Activated CD4-positive, alpha-beta T cell treated with anti-CD3 and anti-CD28 coated beads for 36 hours (primary cell): ENCODE measurements around the gene DOK7. TPM values are rescaled to one million over a fixed set of nuclear protein-coding genes. Genes with fewer than 3 reads are reported as not detected.

Experiments
- ATAC-seq: fragments of 200-7000 bp; cut with Tn5 transposase; one replicate; pipeline ENCODE4 v1.10.0; 2021; ENCODE audit warnings: mild to moderate bottlenecking, moderate library complexity
- CTCF ChIA-PET: fragments of 350-600 bp; sonication (Branson Sonifier 250); formaldehyde crosslinking; loops from one replicate; lab custom pipeline; 2021; ENCODE audit warnings: antibody characterized with exemption; lab: Charles Lee
- POLR2A ChIA-PET: fragments of 350-600 bp; sonication (Branson Sonifier 250); formaldehyde crosslinking; loops from one replicate; lab custom pipeline; 2021; ENCODE audit warnings: antibody characterized with exemption, inconsistent platforms; lab: Charles Lee
- DNase-seq: peaks from one replicate; pipeline ENCODE4 v3.0.0-alpha.2; 2020
- H3K27ac Mint-ChIP-seq: one replicate; pipeline ENCODE4 v1.8.0; 2021; ENCODE audit warnings: mixed read lengths
- H3K27me3 Mint-ChIP-seq: one replicate; pipeline ENCODE4 v1.8.0; 2021; ENCODE audit warnings: mixed read lengths
- H3K36me3 Mint-ChIP-seq: one replicate; pipeline ENCODE4 v1.8.0; 2021; ENCODE audit warnings: low read depth, mixed read lengths
- H3K4me1 Mint-ChIP-seq: one replicate; pipeline ENCODE4 v1.8.0; 2021; ENCODE audit warnings: mixed read lengths
- H3K4me3 Mint-ChIP-seq: one replicate; pipeline ENCODE4 v1.8.0; 2021; ENCODE audit warnings: mild to moderate bottlenecking, moderate library complexity, mixed read lengths
- H3K9me3 Mint-ChIP-seq: one replicate; pipeline ENCODE4 v1.8.0; 2021; ENCODE audit warnings: low read depth, mixed read lengths
- intact Hi-C, 2 experiments: fragments of 100-400 bp; cut with DNase I in 1 of 2; cut with micrococcal nuclease in 1 of 2; formaldehyde crosslinking; loops; one replicate each; pipeline versions ENCODE4 v1.14.2 to v1.15.1; 2022 to 2024; cut with DNase I, micrococcal nuclease
- total RNA-seq, 2 experiments: library from RNA; stranded (reverse); gene quantifications; one replicate each; pipeline ENCODE4 v1.2.3, GENCODE V29; 2021

The DOK7 gene
- total RNA-seq, 2 experiments from 2014 or later = not detected

- no peaks in the 10 kb centered on the region for H3K36me3 Mint-ChIP-seq
- no peak for ATAC-seq
- intact Hi-C loops = no loop called here
These were observed 32.6 kb upstream of the DOK7 start for GRCh38 chr4:3430524-3430923.

GRCh38 chr4:3431446-3431993 is 31.6 kb upstream of the DOK7 start:
- H3K27ac Mint-ChIP-seq = no peak overlapping the region
- ChIA-PET CTCF (no interaction called here), POLR2A (no interaction called here)
- no peaks in the 10 kb centered on the region for H3K4me1 Mint-ChIP-seq
- no peaks in the 10 kb centered on the region for H3K27me3 Mint-ChIP-seq
- H3K4me3 Mint-ChIP-seq = no peak overlapping the region
- DNase-seq (no peak), ATAC-seq (no peak)
- intact Hi-C loops = no loop called here
- H3K36me3 Mint-ChIP-seq = no peaks in the 10 kb centered on the region
- H3K9me3 Mint-ChIP-seq = no peaks in the 10 kb centered on the region

More at GRCh38 chr4:3430524-3430923, 32.6 kb upstream of the DOK7 start:
- Mint-ChIP-seq H3K9me3 (no peaks in the 10 kb centered on the region), H3K27me3 (no peaks in the 10 kb centered on the region), H3K4me3 (no peak overlapping the region), H3K27ac (no peak overlapping the region), H3K4me1 (no peaks in the 10 kb centered on the region)
- DNase-seq = no peak
- ChIA-PET CTCF (no interaction called here), POLR2A (no interaction called here)

DNA sequence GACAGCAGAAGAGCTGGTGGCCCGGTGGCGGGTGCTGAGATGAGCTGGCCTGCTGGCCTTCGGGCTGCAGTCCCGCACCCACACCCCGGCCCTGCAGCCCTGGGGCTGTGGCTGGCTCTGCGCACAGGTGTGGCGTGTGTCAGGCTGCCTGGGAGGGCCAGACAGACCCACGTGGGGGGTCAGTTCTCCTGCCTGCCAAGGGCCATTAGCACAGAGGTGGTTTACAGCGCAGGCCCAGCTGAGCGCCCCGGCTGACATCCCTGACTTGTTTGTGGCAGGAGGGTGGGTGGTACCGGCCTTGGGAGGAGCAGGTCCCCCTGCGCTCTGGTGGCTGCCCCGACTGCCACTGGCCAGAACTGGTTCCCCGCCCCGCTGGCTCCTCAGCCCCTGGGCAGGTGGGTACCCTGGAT is 30.7 kb upstream of the DOK7 start:
- DNase-seq (no peak), ATAC-seq (no peak)
- no peak overlapping the region for H3K4me3 Mint-ChIP-seq
- ChIA-PET POLR2A (no interaction called here), CTCF (no interaction called here)
- H3K4me1 Mint-ChIP-seq = no peaks in the 10 kb centered on the region
- H3K36me3 Mint-ChIP-seq = no peaks in the 10 kb centered on the region
- H3K9me3 Mint-ChIP-seq = no peaks in the 10 kb centered on the region
- H3K27ac Mint-ChIP-seq = no peak overlapping the region
- H3K27me3 Mint-ChIP-seq = no peaks in the 10 kb centered on the region
- intact Hi-C loops = no loop called here

DNA sequence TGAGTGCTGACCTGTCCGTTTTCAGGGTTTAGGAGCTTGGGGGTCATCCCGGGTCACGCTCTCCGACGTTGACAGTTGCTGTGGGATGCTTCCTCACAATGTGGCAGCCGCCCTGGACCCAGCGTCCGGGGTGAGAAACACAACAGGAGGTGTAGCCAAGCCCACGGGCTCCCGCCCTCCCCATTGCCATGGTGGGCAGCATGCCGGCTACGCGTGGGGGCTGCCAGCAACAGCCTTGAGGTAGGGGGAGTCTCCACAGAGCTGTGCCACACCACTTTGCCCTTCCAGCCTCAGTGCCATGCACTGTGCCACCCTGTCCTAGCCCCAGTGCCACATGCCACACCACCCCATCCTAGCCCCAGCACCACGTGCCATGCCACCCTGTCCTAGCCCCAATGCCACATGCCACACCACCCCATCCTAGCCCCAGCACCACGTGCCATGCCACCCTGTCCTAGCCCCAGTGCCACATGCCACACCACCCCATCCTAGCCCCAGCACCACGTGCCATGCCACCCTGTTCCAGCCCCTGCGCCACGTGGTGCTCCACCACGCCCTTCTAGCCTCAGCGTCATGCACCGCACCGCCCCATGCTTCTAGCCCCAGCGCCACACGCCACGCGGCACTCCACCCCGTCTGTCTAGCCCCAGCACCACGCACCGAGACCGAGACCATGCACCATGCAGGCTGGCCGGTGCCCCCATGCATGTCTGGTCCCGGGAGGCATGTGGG is 29.8 kb upstream of the DOK7 start:
- no peak for DNase-seq
- Mint-ChIP-seq H3K27ac (no peak overlapping the region), H3K4me1 (no peaks in the 10 kb centered on the region), H3K9me3 (no peaks in the 10 kb centered on the region), H3K27me3 (no peaks in the 10 kb centered on the region), H3K4me3 (no peak overlapping the region), H3K36me3 (no peaks in the 10 kb centered on the region)
- POLR2A ChIA-PET = no interaction called here
- intact Hi-C loops = no loop called here
- CTCF ChIA-PET = no interaction called here
- ATAC-seq = no peak

DNA sequence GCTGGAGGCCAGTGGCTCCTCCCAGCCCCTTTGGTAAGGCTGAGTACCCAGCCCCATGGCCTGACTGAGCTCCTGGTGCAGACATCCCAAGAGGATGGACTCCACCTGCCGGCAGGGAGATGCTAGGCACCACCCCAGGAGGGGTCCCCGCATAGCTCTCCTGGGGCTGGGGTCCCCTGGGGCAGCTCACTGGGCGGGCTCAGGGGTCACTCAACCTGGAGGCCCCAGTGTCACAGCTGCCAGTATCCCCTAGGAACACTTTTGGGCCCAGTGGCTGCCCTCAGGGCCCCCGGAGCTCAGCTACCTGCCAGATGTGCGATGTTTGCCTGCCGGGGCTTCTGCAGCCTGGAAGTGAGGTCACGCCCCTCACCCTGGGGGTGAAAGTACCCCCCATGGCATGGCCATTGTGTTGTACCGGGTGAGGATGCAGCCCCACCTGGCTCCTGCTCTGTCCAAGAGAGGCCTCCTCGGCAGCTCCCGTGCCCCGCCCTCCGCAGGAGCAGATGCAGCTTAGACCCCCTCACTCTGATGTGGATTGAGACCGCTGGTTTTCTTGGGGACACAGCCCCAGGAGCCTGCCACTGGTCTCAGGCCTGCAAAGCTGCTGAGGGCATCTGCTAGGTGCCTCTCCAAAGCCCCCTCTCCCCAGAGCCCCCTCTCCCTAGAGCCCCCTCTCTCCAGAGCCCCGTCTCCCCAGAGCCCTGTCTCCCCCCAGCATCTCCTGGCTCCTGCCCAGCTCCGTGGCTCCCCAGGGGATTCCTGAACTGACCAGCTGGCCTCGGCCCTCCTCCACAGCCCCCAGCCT is 28.0 kb upstream of the DOK7 start:
- Mint-ChIP-seq H3K27me3 (no peaks in the 10 kb centered on the region), H3K27ac (no peak overlapping the region), H3K9me3 (no peaks in the 10 kb centered on the region), H3K4me3 (no peak overlapping the region), H3K4me1 (no peaks in the 10 kb centered on the region), H3K36me3 (no peaks in the 10 kb centered on the region)
- intact Hi-C loops = no loop called here
- DNase-seq (no peak), ATAC-seq (no peak)
- CTCF ChIA-PET = no interaction called here
- POLR2A ChIA-PET = no interaction called here

DNA sequence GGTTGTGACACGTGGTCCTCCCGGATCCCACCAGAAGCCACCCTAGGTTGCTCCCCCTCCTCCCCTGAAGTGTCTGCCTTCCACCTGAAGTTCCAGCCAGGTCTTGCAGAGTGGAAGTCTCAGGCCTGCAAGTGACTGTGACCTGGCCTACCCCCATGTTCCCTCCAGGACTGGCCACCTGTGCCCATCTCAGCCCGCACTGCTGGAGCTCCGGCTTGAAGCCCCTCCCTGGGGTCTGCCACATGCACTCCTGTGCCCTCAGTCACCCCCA is 27.5 kb upstream of the DOK7 start:
- intact Hi-C loops = no loop called here
- Mint-ChIP-seq H3K36me3 (no peaks in the 10 kb centered on the region), H3K27ac (no peak overlapping the region), H3K27me3 (no peaks in the 10 kb centered on the region), H3K9me3 (no peaks in the 10 kb centered on the region), H3K4me1 (no peaks in the 10 kb centered on the region), H3K4me3 (no peak overlapping the region)
- POLR2A ChIA-PET = no interaction called here
- ATAC-seq (no peak), DNase-seq (no peak)
- CTCF ChIA-PET = no interaction called here

DNA sequence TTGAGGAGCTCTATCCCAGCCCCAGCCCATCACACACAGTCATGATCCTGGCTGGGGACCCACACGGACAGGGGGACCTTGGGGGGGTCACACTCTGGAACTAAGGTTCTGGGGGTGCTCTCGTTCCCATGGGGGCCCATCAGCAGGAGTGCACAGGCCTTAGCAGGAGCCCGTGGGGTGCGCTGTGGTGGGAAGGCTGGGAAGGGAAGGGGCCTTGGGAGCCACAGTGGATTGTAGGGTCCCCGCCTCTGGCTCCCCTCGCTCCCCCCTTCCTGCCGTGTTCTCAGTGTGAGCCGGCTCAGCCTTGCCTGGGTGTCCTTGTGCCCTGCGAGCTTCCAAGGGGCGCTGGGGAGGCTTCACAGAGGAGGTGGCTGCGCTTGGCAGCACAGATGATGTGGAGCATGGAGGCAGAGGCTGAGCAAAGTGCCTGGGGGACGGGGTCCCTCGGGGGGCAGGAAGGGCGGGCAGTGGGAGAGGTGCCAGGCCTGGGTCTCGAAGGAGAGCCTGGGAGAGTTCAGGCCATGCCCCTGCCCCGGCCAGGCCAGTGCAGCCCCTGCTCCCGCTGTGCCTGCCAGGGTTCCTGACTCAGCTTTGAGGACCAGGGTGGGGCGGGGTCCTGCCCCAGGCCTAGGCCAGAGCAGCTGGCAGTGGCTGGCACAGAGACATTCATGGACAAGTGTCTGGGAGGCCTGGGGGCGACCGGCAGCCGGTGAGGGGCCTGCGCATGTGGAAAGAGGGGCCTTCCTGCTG is 26.9 kb upstream of the DOK7 start:
- no peak overlapping the region for H3K27ac Mint-ChIP-seq
- CTCF ChIA-PET = no interaction called here
- no peak for DNase-seq
- POLR2A ChIA-PET = no interaction called here
- no peak for ATAC-seq
- H3K36me3 Mint-ChIP-seq = no peaks in the 10 kb centered on the region
- no peaks in the 10 kb centered on the region for H3K27me3 Mint-ChIP-seq
- H3K9me3 Mint-ChIP-seq = no peaks in the 10 kb centered on the region
- intact Hi-C loops = no loop called here
- no peak overlapping the region for H3K4me3 Mint-ChIP-seq
- no peaks in the 10 kb centered on the region for H3K4me1 Mint-ChIP-seq

- DNase-seq = peak; percentile 60
- POLR2A ChIA-PET = no interaction called here
- intact Hi-C loops = no loop called here
These were observed 26.1 kb upstream of the DOK7 start for GRCh38 chr4:3436798-3437581.

GRCh38 chr4:3437582-3437936 is 25.5 kb upstream of the DOK7 start:
- H3K27me3 Mint-ChIP-seq = no peaks in the 10 kb centered on the region
- no peaks in the 10 kb centered on the region for H3K9me3 Mint-ChIP-seq
- no peak overlapping the region for H3K27ac Mint-ChIP-seq
- intact Hi-C loops = no loop called here
- no peak overlapping the region for H3K4me3 Mint-ChIP-seq
- POLR2A ChIA-PET = no interaction called here
- no peaks in the 10 kb centered on the region for H3K36me3 Mint-ChIP-seq
- CTCF ChIA-PET = interaction anchor here (0.6 kb wide), 1 partner anchor 54 kb away, joined by 3 read pairs; no protein-coding TSS in a partner anchor
- ATAC-seq (no peak), DNase-seq (no peak)
- H3K4me1 Mint-ChIP-seq = no peaks in the 10 kb centered on the region

More at GRCh38 chr4:3436798-3437581, 26.1 kb upstream of the DOK7 start:
- Mint-ChIP-seq H3K36me3 (no peaks in the 10 kb centered on the region), H3K27me3 (no peaks in the 10 kb centered on the region), H3K4me3 (no peak overlapping the region), H3K9me3 (no peaks in the 10 kb centered on the region), H3K4me1 (no peaks in the 10 kb centered on the region), H3K27ac (no peak overlapping the region)
- CTCF ChIA-PET = no interaction called here
- ATAC-seq = peak; percentile 93

DNA sequence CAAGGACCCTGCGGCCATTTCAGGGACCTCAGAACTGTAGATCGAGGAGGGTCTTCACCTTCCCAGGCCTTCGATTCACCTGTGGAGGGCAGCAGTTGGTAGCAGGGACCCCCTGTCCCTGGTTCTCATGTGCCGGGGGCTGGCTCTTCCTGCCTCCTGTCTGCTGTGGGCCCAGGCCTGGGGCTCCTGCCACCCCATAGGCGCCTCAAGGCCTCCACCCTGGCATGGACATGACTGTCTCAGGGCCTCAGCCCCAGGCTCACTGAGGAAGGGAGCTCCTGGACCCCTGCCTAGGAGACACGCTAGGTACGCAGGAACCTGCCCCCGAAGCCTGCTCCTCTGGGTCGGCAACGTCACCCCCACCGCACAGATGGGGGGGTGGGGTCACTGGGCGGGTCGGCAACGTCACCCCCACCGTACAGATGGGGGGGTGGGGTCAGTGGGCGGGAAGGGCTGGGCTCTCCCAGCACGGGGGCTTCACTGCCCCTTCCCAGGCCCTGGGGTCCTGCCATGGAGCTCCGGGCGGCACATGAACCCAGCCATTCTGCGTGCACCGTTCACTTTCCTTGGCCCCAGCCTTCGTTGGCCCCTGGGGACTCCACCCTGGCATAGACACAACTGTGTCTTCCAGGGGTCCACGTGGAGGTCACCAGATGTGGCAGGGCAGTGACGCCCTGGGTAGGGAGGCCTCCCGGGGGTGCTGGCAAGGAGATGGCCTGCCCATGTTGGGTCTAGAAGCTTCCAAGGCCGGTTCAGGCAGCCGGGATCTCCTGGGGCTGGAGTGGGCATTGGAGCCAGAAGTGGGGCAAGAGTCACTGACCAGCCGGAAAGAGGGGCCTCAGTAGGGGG is 24.9 kb upstream of the DOK7 start:
- Mint-ChIP-seq H3K27me3 (no peaks in the 10 kb centered on the region), H3K4me1 (no peaks in the 10 kb centered on the region), H3K27ac (no peak overlapping the region), H3K9me3 (no peaks in the 10 kb centered on the region), H3K4me3 (no peak overlapping the region), H3K36me3 (no peaks in the 10 kb centered on the region)
- no peak for DNase-seq
- intact Hi-C loops = no loop called here
- CTCF ChIA-PET = interaction anchor here (0.6 kb wide), 1 partner anchor 55 kb away, joined by 3 read pairs; no protein-coding TSS in a partner anchor
- no peak for ATAC-seq
- POLR2A ChIA-PET = no interaction called here
